ENCODE results near the gene ING1.
A peak's percentile ranks its signal among the peaks of the same experiment; 100 is the strongest.
"Not testable (repeated sequence)": the region's sequence is repeated elsewhere in the genome, so short reads cannot be mapped to it uniquely, and the experiment has no call there.

The ING1 gene

DNA sequence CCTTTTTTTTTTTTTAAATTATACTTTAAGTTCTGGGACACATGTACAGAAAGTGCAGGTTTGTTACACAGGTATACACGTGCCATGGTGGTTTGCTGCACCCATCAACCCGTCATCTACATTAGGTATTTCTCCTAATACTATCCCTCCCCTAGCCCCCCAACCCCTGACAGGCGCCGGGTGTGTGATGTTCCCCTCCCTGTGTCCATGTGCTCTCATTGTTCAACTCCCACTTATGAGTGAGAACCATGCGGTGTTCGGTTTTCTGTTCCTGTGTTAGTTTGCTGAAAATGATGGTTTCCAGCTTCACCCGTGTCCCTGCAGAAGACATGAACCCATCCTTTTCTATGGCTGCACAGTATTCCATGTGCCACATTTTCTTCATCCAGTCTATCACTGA, 17.7 kb upstream of the ING1 start:
- DNase-seq, result not testable (repeated sequence)

DNA sequence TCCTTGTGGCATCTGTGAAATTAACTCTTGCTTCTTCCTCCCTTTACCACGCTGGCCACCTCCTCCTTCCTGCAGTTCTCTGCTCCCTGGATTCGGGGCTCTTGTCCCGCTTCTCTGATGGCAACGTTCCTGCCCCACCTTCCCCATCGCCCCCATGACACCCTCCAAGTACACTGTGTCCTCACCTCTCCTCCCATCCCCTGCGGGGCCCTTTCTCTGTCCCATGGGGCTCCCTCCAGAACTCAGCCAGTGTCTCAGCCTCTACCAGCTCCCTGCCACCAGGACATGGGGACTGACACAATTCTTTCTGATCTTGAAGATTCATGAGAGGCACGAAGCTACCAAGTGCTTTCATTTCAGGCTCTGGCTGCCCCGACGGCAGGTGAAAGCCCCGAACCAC, 16.7 kb upstream of the ING1 start:
- no peak for DNase-seq

DNA sequence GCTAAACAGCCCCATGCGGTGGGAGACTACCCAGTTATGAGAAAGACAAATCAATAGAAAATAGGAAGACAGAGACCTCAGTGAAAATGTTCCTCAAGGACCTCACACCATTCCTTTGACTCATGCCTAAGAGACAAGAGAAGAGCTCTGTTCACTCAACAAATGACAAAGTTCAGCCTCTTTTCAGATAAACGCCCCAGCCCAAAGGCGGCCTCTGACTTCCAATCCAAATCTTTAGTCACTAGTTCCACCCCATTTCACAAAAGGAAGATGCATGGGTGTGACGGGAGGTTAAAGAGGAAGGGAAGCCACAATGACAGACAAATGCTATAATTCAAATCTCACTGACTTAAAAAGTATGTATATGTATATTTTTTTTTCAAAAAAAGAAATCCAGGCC, 15.7 kb upstream of the ING1 start:
- DNase-seq, result peak; percentile 57 to 79 (median 72)

DNA sequence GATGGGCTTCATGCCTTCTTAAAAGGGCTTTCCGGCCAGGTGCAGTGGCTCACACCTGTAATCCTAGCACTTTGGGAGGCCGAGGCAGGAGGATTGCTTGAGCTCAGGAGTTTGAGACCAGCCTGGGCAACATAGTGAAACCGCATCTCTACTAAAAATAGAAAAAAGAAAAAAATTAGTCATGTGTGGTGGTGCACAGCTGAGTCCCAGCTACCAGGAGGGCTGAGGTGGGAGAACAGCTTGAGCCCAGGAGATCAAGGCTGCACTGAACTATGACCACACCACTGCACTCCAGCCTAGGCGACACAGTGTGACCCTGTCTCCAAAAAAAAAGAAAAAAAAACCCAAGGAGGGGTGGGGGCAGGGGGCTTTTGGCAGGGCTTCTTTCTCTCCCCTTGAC, 14.8 kb upstream of the ING1 start:
- no peak for DNase-seq

DNA sequence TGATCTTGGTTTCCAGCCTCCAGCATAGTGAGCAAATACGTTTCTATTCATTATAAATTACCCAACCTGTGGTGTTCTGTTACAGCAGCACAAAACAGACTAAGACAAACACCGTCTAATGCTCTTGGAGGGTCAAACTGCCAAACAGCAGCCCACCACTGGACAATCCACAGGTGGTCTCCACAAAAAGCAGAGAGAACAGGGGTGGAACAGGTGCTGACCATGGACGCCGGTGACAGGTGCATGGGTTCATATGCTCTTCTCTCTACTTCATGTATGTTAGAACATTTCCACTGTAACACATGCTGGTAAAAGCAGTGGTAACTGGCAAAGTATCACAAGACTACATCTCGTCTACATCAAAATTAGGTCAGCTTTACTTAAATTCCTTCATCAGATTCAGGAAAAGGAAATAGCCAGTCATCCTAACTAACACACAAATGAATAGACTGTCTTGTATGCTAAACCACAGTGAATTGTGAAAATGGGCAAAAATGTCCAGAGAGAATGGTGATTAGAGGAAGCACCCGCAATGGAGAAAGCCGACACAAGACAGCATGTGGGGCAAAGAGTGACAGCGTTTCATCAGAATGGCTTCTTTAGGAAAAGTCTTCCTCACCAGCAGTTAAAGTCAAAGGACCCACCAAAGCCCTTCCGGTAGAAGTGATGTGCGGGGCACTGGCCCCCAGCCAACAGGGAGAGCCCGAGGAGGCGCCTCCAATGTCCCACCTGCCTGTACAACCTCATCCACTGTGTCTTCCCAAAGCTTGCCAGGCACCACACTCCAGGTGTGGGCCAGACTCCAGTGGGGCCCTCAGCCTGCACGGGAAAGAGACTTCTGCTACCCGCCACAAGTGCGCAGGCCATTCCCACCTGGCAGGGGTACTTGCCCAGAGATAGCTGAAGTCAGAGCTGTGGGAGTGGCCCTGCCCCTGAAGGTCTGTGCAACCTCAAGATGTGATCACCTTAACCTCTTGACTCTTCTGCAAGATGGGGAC, 14.1 kb upstream of the ING1 start:
- peak; percentile 57 to 81 (median 67) for DNase-seq

DNA sequence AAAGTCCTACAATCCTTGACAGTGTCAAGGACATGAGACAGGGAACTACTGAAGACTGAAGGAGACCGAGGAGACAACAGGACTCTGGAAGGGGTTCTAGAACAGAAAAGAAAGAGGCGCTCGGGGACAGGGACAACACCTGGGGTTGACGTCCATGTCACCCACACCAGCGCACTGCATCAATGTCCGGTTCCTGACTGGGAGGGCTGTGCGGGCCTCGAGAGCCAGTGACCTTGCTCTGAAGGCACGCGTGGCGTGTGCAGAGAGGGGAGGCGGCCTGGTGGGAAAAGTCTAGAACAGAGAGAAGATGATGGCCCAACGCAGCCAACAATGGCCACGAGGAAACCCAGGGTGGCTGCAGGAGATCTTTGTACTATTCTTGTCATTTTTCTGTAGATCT, 13.3 kb upstream of the ING1 start:
- no peak for DNase-seq

DNA sequence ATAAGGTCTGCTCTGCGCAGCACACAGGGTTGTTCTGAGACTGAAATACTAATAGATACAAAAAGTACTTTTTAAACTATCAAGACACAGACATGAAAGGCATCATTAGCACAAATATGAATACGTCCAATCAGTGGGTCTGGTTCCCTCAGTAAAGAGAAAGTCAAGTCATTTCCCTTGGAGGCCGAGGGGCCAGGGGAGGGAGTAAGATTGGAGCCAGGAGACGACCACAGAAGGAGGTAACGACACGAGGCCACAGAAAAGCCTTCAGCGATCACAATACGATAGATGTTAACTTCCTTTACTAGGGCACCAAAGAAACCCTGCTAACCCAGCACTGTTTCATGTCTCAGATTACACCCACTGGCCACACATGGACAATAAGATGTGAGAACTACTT, 12.9 kb upstream of the ING1 start:
- DNase-seq, result no peak

DNA sequence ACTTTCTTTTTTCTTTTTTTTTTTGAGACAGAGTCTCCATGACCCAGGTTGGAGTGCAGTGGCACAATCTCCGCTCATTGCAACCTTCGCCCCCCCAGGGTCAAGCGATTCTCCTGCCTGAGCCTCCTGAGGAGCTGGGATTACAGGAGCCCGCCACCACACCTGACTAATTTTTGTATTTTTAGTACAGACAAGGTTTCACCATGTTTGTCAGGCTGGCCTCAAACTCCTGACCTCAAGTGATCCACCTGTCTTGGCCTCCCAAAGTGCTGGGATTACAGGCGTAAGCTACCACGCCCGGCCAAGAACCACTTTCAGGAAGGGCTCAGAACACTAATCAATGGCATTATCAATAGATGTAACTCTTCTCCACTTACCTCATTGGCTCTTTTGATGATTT, 12.4 kb upstream of the ING1 start:
- not testable (repeated sequence) for DNase-seq

DNA sequence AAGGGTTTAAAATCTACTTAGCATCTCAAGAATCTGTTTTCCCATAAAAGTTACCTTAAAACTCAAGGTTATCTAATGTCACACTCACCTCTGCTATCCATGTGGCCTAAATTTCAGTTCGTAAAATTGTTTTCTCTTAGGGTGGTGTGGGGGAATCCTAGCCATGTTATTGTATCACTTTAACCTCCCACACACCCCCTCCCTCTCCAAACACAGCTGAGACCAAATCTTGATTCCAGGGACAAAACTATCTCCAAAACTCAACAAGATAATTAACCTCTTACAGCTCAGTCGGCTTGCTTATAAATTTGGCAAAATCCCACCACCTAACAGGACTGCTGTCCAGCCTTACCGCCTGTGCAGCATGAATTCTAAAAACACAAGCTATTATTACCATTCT, 11.4 kb upstream of the ING1 start:
- no peak for DNase-seq

DNA sequence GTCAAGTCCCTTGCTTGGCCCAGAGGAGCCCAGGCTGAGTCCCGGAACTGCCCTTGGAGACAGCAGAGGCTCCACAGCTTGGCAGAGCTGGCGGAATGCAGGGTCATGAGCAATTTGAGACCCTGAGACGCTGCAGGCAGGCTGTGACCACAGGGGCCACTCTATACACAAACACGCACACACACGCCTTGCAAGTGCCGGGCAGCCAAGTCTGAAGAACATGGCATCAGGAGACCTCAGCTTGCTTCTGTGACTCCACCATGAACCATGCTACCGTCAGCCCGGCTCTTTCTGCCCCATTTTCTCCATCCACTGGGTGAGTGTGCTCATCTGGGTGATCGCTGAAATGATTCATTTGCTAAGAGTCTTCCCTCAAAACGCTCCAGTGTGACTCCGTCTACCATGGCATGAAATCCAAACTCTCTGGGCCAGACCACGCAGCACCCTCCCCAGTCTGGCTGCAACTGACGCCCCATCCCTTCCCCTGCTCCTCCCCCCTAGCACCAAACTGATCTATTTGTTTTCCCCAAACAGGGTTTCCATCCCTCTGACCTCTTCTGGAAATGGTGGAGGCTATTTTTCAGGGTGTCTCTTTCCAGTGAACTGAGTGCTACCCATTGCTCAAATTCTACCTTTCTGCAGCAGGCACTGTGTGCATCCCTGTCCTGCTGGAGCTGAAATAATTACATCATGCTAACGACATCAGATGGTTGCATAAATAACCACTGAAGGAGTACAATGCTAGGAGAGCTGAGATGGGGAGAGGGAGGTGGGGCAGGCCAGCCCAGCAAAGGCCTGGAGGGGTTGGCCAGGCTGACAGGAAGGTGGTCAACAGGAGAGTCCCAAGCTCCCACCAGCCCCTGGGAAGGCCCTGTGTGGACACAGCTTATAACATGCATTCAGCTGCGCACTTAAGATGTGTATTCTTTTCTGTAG, 10.6 kb upstream of the ING1 start:
- DNase-seq, result no peak

DNA sequence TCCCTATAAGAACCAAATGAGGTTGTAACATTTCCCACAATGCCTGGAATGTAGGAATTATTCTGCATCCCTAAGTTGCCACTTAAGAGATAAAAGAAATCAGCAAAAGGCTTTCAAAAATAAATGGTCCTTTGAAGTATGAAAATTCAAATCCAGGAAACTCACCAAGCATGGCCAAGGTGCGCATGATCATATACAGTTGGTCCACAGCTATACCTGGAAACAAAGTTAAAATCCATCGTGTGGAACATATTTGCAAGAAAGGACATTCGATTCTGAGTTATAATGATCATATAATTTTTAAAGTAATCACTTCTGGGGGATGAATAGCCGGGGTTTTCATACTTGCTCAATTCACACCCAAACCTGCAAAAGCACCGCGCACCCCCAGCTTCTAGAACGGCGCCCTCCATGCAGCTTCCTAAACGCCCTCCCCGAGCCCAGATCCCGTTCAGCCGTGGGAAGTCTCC, 8.1 kb upstream of the ING1 start:
- DNase-seq, result no peak

DNA sequence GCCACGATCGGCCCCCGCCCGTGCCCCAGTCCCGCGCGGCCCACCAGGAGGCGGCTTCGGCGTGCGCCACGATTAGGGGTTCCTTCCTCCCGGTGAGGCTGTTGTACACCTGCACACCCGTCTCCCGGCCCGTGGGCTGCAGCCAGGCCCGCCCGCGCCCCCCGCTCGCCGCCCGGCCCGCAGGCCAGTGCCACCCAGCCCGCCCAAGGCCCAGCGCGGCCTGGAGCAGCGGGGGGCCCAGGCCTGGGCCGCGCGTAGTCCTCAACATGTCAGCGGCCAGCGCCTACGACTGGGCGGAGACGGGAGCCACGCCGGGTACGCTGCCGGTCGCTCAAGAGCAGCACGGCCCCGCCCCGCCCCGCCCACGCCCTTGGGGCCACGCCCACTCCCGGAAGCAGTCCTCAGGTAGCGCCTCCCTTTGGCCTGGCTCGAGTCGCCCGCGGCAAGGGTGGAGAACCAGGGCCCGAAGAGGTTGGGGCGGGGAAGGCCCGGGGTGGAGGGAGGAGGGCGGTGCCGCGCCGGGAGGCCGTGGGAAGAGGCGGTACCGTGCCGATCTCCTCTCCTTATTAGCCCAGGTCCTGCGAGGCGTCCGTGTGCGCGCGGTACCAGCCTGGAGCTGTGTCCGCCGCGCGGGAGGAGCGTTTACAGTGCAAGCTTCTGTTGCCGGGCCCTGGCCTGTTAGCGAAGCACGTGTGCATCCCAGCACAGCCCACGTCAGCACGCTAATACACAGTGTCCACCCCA, 7.5 kb upstream of the ING1 start, which contains the start of gene CARS2:
Gene CARS2, minus strand, starts transcription at position 291 of the 744 bp plus-strand sequence. Its CDS starts 23 bp downstream, at position 268.
- DNase-seq, result peak; percentile 98 to 99 (median 98)

DNA sequence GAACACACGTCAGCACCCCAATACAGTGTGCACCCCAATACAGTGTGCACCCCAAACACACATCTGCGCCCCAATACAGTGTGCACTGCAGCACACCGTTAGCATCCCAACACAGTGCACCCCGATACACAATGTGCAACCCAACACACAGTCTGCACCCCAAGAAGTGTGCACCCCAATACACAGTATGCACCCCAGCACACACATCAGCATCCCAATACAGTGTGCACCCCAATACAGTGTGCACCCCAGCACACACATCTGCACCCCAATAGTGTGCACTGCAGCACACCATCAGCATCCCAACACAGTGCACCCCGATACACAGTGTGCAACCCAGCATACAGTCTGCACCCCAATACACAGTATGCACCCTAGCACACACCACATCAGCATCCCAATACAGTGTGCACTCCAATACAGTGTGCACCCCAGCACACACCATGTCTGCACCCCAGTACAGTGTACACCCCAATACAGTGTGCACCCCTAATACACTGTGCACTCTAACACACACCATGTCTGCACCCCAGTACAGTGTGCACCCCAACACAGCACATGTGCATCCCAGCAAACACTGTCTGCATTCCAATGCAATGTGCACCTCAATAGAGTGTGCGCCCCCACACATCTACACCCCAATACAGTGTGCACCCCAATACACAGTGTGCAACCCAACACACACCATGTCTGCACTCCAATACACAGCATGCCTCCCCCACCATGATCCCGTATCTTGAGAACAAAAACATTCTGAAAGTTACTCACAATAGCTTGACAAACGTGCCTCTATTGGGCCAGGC, 6.7 kb upstream of the ING1 start:
- DNase-seq, result no peak

DNA sequence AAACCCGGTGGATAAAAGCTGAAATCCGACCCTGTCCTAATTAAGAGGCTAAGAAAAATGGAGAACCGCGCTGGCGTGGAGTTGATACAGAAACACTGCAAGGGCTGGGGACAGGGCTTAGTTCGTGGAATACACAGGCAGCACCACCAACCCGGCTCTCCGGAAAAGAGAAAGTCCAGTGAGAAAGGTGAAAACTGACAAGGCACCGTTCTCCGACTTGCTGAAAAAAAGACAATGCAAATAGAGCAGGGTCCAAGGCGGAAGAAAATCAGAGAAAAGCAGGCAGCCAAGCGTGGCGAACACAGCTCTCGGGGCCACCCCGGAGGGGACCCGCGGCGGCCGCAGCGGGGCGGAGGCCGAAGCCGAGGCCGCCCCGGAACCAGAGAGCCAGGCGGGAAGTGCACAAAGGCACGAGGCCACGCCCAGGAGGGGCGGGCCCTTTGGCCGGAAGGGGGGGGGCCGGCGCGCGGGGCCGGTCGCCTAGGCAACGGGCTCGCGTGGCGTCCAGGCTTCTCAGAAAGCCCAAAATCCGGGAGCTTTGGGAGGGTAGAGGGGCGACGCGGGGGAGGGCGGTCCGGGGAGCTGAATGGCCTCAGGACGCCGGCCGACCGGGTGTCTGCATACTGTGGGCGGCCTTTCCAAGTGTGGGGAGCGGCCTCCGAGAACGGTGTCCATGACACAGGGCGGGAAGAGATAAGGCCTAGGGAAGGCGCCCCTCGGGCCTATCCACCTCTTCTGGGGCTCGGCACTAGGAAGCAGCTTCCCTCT, 1.2 kb upstream of the ING1 start:
- DNase-seq, result peak; percentile 93 to 98 (median 95)

DNA sequence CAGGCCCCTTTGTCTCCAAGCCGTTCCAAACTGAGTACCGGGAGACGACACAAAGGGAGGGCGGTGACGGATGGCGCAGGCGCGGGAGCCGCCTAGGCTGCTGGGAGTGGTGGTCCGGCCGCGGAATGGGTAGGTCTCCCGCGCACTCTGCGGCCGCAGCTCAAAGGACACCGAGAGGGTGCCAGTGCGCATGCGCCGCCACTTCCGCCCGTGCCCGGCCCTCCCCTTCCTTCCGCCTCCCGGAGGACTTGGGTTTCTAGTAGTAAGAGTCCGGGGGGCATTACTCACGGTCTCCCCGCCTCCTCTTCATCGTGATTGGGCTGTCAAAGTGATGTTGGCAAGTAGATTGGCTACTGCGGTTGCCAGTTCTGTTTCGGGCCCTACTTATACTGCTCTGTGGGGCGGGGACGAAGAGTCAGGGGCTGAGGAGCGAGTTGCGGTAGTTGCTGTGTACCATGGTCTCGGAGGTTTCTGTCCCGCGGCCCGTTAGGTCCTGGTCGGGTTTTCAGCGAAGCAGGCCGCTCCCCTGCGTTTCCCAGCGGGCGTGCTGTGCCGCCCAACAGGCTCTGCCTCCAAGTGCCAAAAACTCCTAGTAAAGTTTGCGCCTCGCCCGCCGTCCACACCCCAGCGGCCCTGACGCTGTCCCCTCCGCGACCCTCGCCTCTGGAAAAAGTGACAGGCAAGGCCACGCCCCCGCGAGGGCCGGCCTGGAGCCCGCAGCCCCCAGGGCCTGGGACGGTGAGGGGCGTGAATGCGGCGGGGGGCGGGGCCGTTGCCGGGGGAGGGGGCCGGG, 455 bp upstream of the ING1 start:
- peak; percentile 99 to 100 (median 100) for DNase-seq

DNA sequence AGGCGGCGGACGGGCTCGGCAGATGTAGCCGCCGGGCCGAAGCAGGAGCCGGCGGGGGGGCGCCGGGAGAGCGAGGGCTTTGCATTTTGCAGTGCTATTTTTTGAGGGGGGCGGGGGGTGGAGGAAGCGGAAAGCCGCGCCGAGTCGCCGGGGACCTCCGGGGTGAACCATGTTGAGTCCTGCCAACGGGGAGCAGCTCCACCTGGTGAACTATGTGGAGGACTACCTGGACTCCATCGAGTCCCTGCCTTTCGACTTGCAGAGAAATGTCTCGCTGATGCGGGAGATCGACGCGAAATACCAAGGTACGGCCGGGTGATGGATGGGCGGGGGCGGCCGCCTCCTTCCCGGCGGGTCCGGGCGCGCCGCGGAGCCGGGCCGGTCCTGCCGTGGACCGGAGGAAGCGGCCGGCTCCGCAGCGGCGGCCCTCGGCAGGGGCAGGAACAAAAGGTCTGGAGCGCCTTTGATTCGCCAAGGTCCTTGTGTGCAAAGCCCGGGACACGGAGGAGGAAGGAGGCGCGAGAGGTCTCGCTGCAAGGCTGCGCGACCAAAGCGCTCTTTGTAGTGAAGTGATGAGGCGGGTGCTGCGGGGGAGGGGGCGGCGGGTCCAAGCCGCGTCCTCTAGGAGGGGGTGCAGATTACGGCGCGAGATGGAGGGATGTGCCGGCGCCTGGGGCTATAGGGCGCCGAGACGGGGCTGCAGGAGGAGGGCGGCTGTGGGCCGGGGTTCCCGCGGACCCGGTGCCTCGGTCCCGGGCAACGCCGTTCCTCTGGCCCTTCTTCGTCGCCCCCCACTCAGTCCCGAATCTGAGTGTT, 689 bp downstream of the ING1 start:
- DNase-seq, result peak; percentile 46 to 80 (median 73)

DNA sequence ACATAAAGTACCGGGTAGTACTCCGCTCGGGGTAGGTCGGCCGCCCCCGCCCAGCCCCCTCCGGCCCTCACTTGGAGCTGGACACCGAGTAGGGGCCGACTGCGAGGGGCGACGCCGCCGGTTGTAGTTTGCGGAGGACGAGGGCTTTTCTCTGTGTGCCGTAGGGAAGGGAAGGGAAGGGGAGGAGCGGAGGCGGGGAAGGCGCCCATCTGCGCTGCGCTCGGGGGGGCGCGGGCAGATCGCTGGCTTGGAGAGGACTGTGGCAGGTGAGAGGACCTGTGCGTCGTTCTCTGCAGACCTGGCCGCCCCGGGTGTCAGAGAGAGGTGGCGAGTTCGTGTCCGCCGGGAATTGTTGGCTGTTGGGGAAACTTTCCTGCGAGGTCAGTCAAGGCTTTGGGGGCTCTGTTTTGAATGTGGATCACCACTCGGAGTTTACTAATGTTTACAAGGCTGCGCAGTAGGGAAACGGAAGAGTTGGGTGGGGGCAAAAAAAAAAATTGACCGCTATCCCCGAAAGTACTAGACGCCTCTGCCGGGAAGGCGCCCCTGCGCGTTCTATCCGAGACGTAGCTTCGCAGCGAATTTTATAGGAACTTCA, 1.4 kb downstream of the ING1 start:
- DNase-seq, result peak; percentile 42 to 65 (median 54)
